HEK293T (cell line): ENCODE measurements around the gene CD300A.

ENCODE experiments used
- CTCF ChIA-PET: fragments of 350-600 bp; formaldehyde crosslinking; extraction: SDS; loops from one replicate; lab custom pipeline; 2021; ENCODE audit warnings: antibody characterized with exemption, inconsistent platforms; lab: Yijun Ruan, JAX
- POLR2A ChIA-PET: fragments of 350-600 bp; formaldehyde crosslinking; extraction: SDS; loops from one replicate; lab custom pipeline; 2020; ENCODE audit warnings: antibody characterized with exemption, inconsistent platforms; lab: Yijun Ruan, JAX
- DNase-seq: peaks from one replicate; pipeline ENCODE4 v3.0.0; 2012; ENCODE audit warnings: mixed read lengths; ENCODE audit errors: extremely low spot score
- ARNT ChIP-seq: fragments of 450-650 bp; IDR thresholded peaks from 2 replicates; pipeline ENCODE4 v1.6.1; 2017; ENCODE audit warnings: mild to moderate bottlenecking
- BHLHE40 ChIP-seq: fragments of 450-650 bp; IDR thresholded peaks from 2 replicates; pipeline ENCODE4 v1.6.1; 2016; ENCODE audit warnings: mild to moderate bottlenecking, moderate library complexity, borderline replicate concordance
- CTBP1 ChIP-seq: fragments of 450-650 bp; IDR thresholded peaks from 2 replicates; pipeline ENCODE4 v1.6.1; 2016; ENCODE audit warnings: borderline replicate concordance
- ELF4 ChIP-seq: fragments of 450-650 bp; IDR thresholded peaks from 2 replicates; pipeline ENCODE4 v1.6.1; 2017; ENCODE audit warnings: antibody characterized with exemption
- FOXA1 ChIP-seq: fragments of 450-650 bp; IDR thresholded peaks from 2 replicates; pipeline ENCODE4 v1.6.1; 2016; ENCODE audit warnings: mild to moderate bottlenecking
- FOXK2 ChIP-seq: fragments of 450-650 bp; IDR thresholded peaks from 2 replicates; pipeline ENCODE4 v1.6.1; 2016; ENCODE audit warnings: mild to moderate bottlenecking
- FOXM1 ChIP-seq: fragments of 450-650 bp; IDR thresholded peaks from 2 replicates; pipeline ENCODE4 v1.6.1; 2017; ENCODE audit warnings: mild to moderate bottlenecking, borderline replicate concordance
- HDGF ChIP-seq: fragments of 450-650 bp; IDR thresholded peaks from 2 replicates; pipeline ENCODE4 v1.6.1; 2017; ENCODE audit warnings: antibody characterized with exemption, borderline replicate concordance
- L3MBTL2 ChIP-seq: fragments of 450-650 bp; conservative IDR thresholded peaks from 2 replicates; pipeline ENCODE4 v1.6.1; 2016; ENCODE audit warnings: mild to moderate bottlenecking
- LEF1 ChIP-seq: fragments of 450-650 bp; IDR thresholded peaks from 2 replicates; pipeline ENCODE4 v1.6.1; 2017; ENCODE audit warnings: mild to moderate bottlenecking, borderline replicate concordance
- NFRKB ChIP-seq: fragments of 450-650 bp; IDR thresholded peaks from 2 replicates; pipeline ENCODE4 v1.6.1; 2016; ENCODE audit warnings: mild to moderate bottlenecking, moderate library complexity
- PKNOX1 ChIP-seq: fragments of 450-650 bp; IDR thresholded peaks from 2 replicates; pipeline ENCODE4 v1.6.1; 2016
- SP1 ChIP-seq: fragments of 450-650 bp; IDR thresholded peaks from 2 replicates; pipeline ENCODE4 v1.6.1; 2017
- SUZ12 ChIP-seq: fragments of 450-650 bp; IDR thresholded peaks from 2 replicates; pipeline ENCODE4 v1.6.1; 2016; ENCODE audit warnings: mild to moderate bottlenecking
- TARDBP ChIP-seq: fragments of 450-650 bp; IDR thresholded peaks from 2 replicates; pipeline ENCODE4 v1.6.1; 2016
- ZNF384 ChIP-seq: fragments of 450-650 bp; IDR thresholded peaks from 2 replicates; pipeline ENCODE4 v1.6.1; 2016

Gene CD300A

DNA sequence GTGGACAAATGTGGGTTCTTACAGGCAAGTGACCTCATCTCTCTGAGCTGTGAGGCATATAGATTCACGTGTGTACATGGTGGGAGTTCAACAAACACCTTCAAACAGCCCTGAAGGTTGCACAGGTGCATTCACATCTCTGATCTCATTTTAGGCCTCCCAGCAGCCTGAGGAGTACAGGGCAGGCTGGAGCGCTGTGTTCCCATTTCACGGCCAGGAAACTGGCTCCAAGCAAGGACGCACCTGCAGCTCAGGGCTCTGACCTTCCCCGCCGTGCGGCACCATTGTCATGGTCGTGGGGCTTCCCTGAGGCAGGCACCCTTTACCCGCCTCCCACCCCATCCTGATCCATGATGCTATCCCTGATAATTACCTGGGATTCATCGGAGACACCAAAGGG is 4.8 kb upstream of the CD300A start:
- no peak for TF ChIP-seq CTBP1
- TF ChIP-seq PKNOX1 = no peak
- no peak for TF ChIP-seq SUZ12
- TF ChIP-seq LEF1 = no peak
- no peak for TF ChIP-seq SP1
- TF ChIP-seq BHLHE40 = no peak
- TF ChIP-seq ARNT = no peak
- no peak for TF ChIP-seq FOXK2
- TF ChIP-seq FOXA1 = no peak
- ChIA-PET POLR2A (no interaction called here), CTCF (interaction anchor here (0.6 kb wide), 1 partner anchor 29 kb away, joined by 3 read pairs; no protein-coding TSS in a partner anchor)
- DNase-seq = no peak

GRCh38 chr17:74464730-74465377 is 1.6 kb upstream of the CD300A start:
- ChIA-PET POLR2A (no interaction called here), CTCF (no interaction called here)
- DNase-seq = no peak
- TF ChIP-seq ZNF384 (no peak), FOXM1 (no peak), NFRKB (no peak), FOXK2 (no peak), ELF4 (no peak)

- no peak for DNase-seq
- TF ChIP-seq BHLHE40 (no peak), SUZ12 (no peak), NFRKB (no peak), HDGF (no peak), TARDBP (no peak), ZNF384 (no peak), LEF1 (no peak), ELF4 (no peak), L3MBTL2 (no peak), FOXM1 (no peak), FOXA1 (no peak), SP1 (no peak), PKNOX1 (no peak), FOXK2 (no peak), CTBP1 (no peak)
- ChIA-PET CTCF (no interaction called here), POLR2A (no interaction called here)
Observed at GRCh38 chr17:74465378-74466110, 890 bp upstream of the CD300A start.

GRCh38 chr17:74466828-74467184 is 372 bp downstream of the CD300A start:
- TF ChIP-seq ZNF384 (no peak), ELF4 (no peak), SP1 (no peak), BHLHE40 (no peak), SUZ12 (no peak), NFRKB (no peak), FOXK2 (no peak), PKNOX1 (no peak), CTBP1 (no peak), FOXA1 (no peak), ARNT (no peak), TARDBP (no peak), FOXM1 (no peak), L3MBTL2 (no peak), LEF1 (no peak), HDGF (no peak)
- ChIA-PET CTCF (no interaction called here), POLR2A (no interaction called here)
- DNase-seq = no peak

- CTCF ChIA-PET = no interaction called here
- POLR2A ChIA-PET = no interaction called here
- no peak for DNase-seq
- TF ChIP-seq PKNOX1 (no peak), CTBP1 (no peak), HDGF (no peak), NFRKB (no peak)
Observed at GRCh38 chr17:74467221-74467951, 952 bp downstream of the CD300A start.

GRCh38 chr17:74471341-74471740 is 4.9 kb downstream of the CD300A start:
- TF ChIP-seq SUZ12 (no peak), ARNT (no peak), FOXK2 (no peak), HDGF (no peak), SP1 (no peak), LEF1 (no peak), PKNOX1 (no peak)
- CTCF ChIA-PET = interaction anchor here (0.7 to 1.2 kb wide), 2 partner anchors 104 to 496 kb away, joined by 3 read pairs; no protein-coding TSS in a partner anchor
- POLR2A ChIA-PET = no interaction called here
- no peak for DNase-seq
